ENCODE measurements around the gene STEAP2. TPM values are rescaled to one million over a fixed set of nuclear protein-coding genes. Genes with fewer than 3 reads are reported as not detected.
"Not testable (repeated sequence)": the region's sequence is repeated elsewhere in the genome, so short reads cannot be mapped to it uniquely, and the experiment has no call there.

STEAP2 gene
- 15.1 TPM for total RNA-seq
- long read RNA-seq, full-length matches to known transcripts: 1 of 3 reads
- long read RNA-seq, partial matches to known transcripts: 1 of 3 reads
- long read RNA-seq, other reads (novel, unspliced or antisense): 1 of 3 reads

GRCh38 chr7:90211391-90212148 is at the start of gene STEAP2:
STEAP2 (plus strand) TSS chr7:90211740; CDS start chr7:90225083, 13,343 bp downstream.
- DNase-seq: peak; percentile 94
- peak; percentile 99 for ATAC-seq
- intact Hi-C loops (cut with micrococcal nuclease): no loop called here

GRCh38 chr7:90163534-90163933 is 48.0 kb upstream of the STEAP2 start:
- ATAC-seq (no peak), DNase-seq (no peak)
- intact Hi-C loops (cut with micrococcal nuclease): no loop called here

DNA sequence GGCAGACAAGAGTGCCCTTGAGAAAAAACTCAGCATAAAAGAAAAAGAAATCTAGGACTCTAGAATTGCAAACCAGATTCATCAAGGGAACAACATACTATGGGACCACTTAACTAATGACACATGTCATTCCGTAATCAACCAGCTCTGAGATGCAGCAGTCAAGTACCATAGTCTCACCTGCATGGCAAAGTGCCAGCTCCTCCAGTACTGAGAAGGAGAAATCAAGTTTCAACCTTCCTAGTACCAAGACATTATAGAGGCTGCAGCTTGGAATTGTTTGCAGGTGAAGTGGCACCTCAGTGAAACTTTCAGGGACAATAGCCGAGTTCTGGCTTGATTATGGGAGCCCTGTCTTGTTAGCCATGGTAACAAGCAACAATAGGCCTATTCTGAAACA is 45.8 kb upstream of the STEAP2 start:
- intact Hi-C loops (cut with micrococcal nuclease): no loop called here
- no peak for ATAC-seq
- no peak for DNase-seq

- intact Hi-C loops (cut with micrococcal nuclease): no loop called here
- DNase-seq (no peak), ATAC-seq (no peak)
Observed at GRCh38 chr7:90166153-90166552, 45.4 kb upstream of the STEAP2 start.

GRCh38 chr7:90167361-90167760 is 44.2 kb upstream of the STEAP2 start:
- ATAC-seq (no peak), DNase-seq (no peak)
- intact Hi-C loops (cut with micrococcal nuclease): no loop called here

DNA sequence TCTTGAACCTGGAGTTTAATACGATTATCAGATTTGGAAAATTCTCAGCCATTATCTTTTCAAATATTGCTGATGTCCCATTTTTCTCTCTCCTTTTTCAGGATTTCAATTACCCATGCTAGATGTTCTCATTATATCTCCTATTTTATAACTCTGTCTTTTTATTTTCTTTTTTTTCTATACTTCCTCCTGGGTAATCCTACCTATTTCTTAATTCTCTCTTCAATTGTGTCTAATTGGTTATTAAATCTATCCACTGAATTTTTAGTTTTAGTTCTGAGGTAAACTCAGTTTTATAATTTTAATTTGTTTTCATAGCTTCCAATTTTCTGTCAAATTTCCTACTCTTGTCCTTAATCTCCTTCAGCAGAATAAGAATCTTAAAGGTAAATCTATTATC is 41.6 kb upstream of the STEAP2 start:
- ATAC-seq (no peak), DNase-seq (no peak)
- intact Hi-C loops (cut with micrococcal nuclease): no loop called here

DNA sequence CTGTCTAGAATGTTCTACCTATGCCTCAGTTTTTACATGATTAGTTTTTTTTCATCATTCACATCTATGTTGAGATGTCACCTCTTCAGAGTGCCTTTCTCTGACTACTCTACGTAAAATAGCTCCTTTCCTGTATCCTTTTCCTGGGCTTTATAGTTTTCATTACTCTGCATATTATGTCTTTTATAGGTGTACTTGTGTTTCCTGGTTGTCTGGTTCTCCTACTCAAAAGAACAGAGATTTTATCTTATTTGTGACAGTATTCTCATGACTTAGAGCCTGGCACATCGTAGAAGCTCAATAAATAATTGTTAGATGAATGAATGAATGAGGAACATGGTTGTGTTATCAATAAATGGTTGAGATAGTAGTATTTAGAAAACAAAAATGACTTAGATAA is 39.4 kb upstream of the STEAP2 start:
- DNase-seq (no peak), ATAC-seq (no peak)
- intact Hi-C loops (cut with micrococcal nuclease): no loop called here

DNA sequence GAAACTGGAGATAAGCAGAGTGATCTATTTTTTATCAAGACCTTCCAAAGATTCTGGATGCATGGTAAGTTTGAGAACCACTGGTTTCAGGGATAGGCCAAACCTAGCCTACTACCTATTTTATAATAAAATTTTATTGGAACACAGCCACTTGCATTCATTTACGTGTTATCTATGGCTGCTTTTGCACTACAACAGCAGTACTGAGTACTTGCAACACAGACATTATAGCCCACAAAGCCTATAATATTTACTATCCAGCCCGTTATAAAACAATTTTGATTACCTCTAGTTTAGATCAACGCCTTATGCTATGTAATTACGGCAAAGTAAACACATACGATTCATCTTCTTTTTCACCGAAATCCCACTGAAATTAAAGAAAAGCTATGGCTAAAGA is 38.9 kb upstream of the STEAP2 start:
- intact Hi-C loops (cut with micrococcal nuclease): no loop called here
- ATAC-seq (no peak), DNase-seq (no peak)

GRCh38 chr7:90173127-90173844 is 38.3 kb upstream of the STEAP2 start:
- intact Hi-C loops (cut with micrococcal nuclease): no loop called here
- ATAC-seq (no peak), DNase-seq (no peak)

- DNase-seq (no peak), ATAC-seq (no peak)
- intact Hi-C loops (cut with micrococcal nuclease): no loop called here
Observed at GRCh38 chr7:90175667-90176066, 35.9 kb upstream of the STEAP2 start.

DNA sequence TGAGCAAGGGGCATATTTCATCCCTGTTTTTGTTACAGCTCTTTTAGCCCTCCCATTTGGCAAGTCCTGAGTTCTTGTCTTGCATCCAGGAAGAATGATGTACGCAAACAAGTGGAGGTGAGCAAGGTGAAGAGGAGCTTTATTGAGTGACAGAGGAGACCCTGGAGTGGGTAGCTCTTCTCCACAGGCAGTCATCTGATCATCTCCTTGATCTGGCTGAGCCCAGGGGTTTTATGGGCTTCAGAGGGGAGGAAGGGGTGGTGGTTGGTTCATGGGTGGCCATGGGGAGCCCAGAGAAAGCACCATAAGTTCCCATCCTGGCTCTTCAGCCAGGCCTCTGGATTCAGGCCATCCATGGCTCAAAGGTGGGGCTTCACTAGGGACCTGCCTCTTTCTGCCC is 35.3 kb upstream of the STEAP2 start:
- intact Hi-C loops (cut with micrococcal nuclease): no loop called here
- DNase-seq: no peak
- ATAC-seq: no peak

DNA sequence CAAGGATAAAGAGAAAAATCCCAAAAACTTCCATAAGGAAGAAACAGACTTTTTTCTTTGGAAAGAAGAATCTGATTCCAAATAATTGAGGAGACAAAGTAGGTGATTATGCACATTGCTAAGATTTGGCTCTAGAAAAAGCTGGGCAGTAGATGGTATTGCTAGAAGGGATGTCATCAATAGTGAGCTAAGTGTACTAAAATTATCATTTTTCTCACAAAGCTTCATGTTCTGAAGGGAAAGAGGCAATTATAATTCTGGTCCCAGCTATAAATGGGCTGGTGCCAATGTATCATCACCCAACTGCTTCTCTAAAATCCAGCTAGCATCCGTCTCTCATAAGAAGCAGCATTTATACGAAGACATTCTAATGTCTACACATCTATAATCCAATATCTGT is 33.4 kb upstream of the STEAP2 start:
- DNase-seq (no peak), ATAC-seq (no peak)
- intact Hi-C loops (cut with micrococcal nuclease): no loop called here

DNA sequence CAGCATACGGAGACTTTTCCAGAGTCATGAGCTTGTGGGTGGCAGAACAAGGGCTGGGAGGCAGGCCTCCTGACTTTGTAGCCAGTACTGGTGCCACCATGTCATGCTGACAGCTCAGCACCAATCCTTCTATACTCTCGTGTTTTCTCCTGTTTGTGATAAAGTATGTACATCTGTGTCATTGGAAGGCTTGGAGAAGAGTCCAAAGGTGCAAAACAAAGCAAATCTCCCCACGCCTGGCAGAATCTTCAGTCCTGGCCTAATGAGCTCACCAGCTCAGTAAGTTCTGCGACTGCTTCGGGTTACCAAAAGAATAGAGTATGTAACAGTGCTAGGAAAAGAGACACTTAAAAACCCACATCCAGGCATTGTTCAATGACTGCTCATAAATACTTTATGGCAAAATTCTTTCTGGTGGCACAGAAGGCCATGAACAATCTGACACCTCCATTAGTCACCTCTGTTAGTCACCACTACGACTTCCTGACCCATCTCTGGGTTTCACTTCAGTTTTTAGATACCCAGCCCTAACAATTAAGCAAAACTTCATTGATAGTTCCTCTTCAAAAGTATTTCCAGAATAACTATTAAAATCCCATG is 32.8 kb upstream of the STEAP2 start:
- DNase-seq: no peak
- intact Hi-C loops (cut with micrococcal nuclease): no loop called here
- ATAC-seq: no peak

DNA sequence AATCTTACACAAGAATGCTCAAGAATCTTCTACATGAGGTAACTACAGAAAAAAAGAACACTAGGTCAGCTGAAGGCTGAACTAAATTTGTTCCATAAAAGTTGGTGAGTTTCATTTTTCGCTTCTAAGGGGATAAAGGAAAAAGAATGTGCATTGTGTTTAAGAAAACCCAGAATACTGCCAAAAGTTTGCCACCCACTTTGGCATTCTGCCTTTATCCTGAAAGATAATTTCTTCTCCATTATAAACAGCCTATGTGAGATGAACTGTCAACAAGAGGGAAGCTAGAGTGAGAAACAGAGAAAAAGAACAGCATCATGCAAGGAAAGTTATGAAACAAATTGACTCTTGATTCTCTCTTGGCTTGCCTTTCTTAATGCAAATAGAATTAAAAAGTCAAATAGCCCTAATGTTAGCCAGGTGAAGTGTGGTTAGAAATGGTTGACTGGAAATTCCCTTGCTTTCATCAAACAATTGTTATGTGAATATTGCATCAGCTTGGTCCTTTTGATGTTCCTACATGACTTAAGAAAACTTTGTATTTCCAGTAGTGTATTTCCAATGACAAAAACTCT is 31.4 kb upstream of the STEAP2 start:
- DNase-seq (no peak), ATAC-seq (no peak)
- intact Hi-C loops (cut with micrococcal nuclease): no loop called here

DNA sequence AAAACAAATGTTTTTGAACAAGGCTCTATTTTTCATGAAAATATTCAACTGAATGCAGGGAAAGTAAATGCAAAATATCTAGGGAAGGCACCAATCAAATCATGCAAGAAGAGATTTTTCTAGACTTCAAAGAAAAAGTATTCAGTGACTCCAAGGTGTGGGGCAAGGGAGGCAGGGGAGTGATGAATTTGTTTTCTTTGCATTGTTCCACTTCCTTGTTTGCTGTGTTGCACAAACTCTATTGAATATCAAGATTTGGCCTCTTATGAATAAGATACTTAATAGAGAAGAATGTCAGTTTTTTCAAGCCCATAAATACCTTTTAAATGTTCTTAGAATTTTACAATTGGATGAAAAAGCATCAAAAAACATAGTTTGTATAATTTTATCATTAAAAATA is 30.9 kb upstream of the STEAP2 start:
- ATAC-seq: no peak
- intact Hi-C loops (cut with micrococcal nuclease): no loop called here
- no peak for DNase-seq

GRCh38 chr7:90181485-90181884 is 30.1 kb upstream of the STEAP2 start:
- no peak for ATAC-seq
- no peak for DNase-seq
- intact Hi-C loops (cut with micrococcal nuclease): no loop called here

DNA sequence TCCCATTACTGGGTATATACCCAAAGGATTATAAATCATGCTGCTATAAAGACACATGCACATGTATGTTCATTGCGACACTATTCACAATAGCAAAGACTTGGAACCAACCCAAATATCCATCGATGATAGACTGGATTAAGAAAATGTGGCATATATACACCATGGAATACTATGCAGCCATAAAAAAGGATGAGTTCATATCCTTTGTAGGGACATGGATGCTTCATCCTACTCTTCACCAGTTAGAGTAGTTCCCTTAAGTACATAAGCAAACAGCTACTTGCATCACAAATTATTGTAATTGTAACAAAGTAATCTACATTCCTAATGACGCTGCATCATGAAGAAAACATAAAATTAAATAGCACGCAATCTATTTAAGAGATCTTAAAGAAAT is 25.2 kb upstream of the STEAP2 start:
- DNase-seq; ATAC-seq; intact Hi-C loops (cut with micrococcal nuclease): not testable (repeated sequence)

DNA sequence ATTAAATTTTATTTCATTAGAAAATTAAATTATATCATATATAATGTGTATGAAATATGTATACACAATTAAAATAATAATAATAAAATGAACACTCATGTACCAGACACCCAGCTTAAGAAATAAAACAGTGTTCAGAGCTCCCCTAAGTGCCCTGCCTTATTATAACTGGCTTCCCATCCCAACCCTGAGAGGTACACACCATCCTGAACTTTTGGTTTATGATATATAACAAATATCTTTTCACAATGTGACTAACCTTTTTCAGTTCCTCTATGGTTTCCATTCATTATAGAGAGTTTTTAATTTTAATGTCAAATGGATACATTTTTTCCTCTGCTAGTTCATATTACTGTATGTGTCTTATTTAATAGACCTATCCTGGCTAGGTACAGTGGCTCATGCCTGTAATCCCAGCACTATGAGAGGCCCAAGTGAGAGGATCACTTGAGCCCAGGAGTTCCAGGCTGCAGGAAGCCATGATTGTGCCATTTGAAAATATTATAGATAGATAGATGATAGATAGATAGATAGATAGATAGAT is 24.0 kb upstream of the STEAP2 start:
- intact Hi-C loops (cut with micrococcal nuclease): no loop called here
- no peak for DNase-seq
- ATAC-seq: no peak

DNA sequence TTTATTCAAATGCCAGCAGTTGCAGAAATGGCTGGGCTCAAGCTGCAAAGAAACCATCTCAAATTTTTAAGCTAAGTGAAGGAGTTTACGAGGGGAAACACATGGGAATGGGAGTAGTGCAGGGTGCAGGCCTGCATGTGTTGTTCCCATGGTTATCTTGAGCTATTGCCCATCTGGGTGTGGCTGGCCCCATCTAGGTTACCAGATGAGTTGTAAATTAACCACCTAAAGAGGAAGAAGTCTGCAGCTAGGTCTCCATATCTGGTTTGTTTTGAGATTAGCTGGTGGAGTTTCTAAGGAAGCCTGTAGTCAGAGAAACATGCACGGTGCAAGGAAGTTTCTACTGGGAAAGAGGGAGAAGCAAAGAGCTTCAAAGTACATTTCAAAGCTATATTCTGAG is 23.3 kb upstream of the STEAP2 start:
- ATAC-seq: no peak
- intact Hi-C loops (cut with micrococcal nuclease): no loop called here
- no peak for DNase-seq

- ATAC-seq (no peak), DNase-seq (no peak)
- intact Hi-C loops (cut with micrococcal nuclease): no loop called here
Observed at GRCh38 chr7:90190995-90191394, 20.5 kb upstream of the STEAP2 start.
